GM12801 (cell line): Measurements from ENCODE around the gene ACAD11.

Experiments used
- TF ChIP-seq, protein P1 (sequence below): IDR thresholded peaks from one replicate; pipeline ENCODE4 v1.5.1; 2011; ENCODE audit warnings: control low read depth; ENCODE audit not compliant: insufficient read length; ENCODE audit errors: extremely low read depth

ACAD11 gene, protein sequence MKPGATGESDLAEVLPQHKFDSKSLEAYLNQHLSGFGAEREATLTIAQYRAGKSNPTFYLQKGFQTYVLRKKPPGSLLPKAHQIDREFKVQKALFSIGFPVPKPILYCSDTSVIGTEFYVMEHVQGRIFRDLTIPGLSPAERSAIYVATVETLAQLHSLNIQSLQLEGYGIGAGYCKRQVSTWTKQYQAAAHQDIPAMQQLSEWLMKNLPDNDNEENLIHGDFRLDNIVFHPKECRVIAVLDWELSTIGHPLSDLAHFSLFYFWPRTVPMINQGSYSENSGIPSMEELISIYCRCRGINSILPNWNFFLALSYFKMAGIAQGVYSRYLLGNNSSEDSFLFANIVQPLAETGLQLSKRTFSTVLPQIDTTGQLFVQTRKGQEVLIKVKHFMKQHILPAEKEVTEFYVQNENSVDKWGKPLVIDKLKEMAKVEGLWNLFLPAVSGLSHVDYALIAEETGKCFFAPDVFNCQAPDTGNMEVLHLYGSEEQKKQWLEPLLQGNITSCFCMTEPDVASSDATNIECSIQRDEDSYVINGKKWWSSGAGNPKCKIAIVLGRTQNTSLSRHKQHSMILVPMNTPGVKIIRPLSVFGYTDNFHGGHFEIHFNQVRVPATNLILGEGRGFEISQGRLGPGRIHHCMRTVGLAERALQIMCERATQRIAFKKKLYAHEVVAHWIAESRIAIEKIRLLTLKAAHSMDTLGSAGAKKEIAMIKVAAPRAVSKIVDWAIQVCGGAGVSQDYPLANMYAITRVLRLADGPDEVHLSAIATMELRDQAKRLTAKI

GRCh38 chr3:132659365-132660051 is at the start of gene ACAD11:
TSS of gene ACAD11 (minus strand) at chr3:132659809. CDS start at chr3:132659751, 58 bp downstream.
- TF ChIP-seq, protein P1, sequence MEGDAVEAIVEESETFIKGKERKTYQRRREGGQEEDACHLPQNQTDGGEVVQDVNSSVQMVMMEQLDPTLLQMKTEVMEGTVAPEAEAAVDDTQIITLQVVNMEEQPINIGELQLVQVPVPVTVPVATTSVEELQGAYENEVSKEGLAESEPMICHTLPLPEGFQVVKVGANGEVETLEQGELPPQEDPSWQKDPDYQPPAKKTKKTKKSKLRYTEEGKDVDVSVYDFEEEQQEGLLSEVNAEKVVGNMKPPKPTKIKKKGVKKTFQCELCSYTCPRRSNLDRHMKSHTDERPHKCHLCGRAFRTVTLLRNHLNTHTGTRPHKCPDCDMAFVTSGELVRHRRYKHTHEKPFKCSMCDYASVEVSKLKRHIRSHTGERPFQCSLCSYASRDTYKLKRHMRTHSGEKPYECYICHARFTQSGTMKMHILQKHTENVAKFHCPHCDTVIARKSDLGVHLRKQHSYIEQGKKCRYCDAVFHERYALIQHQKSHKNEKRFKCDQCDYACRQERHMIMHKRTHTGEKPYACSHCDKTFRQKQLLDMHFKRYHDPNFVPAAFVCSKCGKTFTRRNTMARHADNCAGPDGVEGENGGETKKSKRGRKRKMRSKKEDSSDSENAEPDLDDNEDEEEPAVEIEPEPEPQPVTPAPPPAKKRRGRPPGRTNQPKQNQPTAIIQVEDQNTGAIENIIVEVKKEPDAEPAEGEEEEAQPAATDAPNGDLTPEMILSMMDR: no peak

GRCh38 chr3:132703733-132704132 is 44.1 kb upstream of the ACAD11 start:
- TF ChIP-seq, protein P1: no peak

GRCh38 chr3:132695422-132695821 is 35.8 kb upstream of the ACAD11 start:
- TF ChIP-seq, protein P1: no peak

- TF ChIP-seq, protein P1: no peak
Observed at GRCh38 chr3:132694991-132695390, 35.4 kb upstream of the ACAD11 start.

- TF ChIP-seq, protein P1: no peak
Observed at GRCh38 chr3:132690040-132690439, 30.4 kb upstream of the ACAD11 start.

DNA sequence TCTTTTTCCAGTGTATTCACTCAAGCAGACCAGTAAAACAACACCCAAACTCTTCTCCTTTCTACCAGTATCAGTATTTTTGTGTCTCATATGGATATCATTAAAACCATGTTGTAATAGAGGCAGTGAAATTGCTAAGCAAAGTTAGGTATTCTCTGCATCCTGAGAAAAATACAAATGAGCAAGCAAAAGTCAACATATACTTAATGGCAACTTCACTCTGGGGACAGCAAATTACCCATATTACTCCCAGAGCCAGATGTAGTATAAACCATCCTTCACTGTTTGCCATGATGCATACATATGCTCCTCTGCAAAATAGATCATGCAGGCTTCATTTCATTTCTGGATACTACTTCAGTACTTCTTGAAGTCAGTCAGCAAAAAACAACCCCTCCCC is 22.6 kb upstream of the ACAD11 start:
- TF ChIP-seq, protein P1: no peak

- TF ChIP-seq, protein P1: no peak
Observed at GRCh38 chr3:132681421-132681820, 21.8 kb upstream of the ACAD11 start.
